MV-4-11 (cell line): ENCODE data around the gene MAST4.

Experiments
- DNase-seq: peaks from one replicate; lab custom pipeline; 2025; lab: John Stamatoyannopoulos, UW

Gene MAST4

DNA sequence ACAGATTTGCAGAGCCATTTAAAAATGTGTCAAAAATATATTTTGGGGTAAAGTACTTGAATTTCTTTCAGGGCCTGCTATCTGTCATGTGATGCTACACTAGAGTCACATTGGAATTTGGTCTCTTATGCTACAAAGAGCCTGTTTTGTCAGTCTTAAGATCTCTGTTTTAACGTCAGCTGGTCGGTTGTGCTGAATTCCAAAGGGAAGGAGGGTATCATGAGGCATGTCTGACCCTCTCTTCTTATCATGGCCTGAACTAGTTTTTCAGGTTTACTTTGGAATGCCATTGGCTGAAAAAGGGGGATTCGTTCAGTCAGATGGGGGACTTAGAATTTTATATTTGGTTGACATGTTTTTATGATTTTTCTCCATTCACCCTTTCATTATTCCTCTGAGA lies 309.8 kb downstream of the MAST4 start:
- DNase-seq, result no peak

DNA sequence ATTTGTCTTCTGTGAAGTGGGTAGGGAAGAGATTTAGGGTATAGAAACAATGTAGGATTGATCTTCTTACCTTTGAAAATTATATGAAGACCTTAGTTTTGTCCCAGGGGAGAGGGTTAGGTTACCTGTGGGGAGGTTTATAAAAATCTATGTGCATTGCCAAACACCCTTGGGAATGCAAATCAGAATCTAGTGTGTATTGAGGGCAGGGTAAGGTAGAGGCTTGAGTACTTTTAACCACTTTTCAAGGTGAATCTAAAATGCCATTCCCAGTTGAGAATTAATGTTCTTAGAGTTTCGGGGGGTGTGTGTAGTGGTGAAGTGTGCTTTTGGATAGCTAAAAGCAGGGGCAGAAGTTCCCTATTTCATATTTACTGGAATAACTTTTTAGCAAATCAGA lies 312.0 kb downstream of the MAST4 start:
- no peak for DNase-seq

DNA sequence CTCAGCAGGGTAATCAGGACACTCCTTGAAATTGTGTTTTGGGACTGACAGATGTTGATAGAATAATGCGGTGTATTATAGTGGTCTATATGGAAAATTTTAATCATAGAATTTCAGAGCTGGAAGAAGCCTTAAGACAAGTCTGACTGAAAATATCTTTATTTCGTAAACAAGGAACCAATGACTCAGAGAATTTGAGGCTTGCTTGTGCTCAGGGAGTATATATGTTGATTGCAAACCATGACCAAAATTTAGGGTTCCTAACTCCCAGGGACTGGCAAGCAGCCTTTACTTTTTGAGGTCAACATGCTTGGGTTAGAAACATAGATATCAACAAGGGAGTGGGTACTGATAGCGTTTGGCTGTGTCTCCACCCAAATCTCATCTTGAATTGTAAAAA lies 313.2 kb downstream of the MAST4 start:
- DNase-seq, result no peak

DNA sequence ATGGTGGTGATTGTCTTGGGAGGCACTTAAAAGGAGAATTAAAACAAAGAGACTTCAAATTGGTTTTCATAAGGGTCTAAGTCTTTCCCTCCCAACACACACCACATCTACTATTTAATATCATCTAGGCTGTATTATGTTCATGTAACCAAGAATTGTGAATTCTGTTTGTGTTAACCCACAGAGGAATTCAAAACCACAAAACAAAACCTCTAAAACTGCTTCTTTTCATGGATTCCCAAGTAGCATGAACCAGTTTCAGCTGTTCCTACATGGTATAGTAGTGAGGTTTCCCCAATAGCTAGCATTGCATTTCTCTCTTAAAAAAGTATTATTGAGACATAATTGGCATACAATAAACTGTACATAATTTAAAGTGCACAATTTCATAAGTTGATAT lies 316.6 kb downstream of the MAST4 start:
- DNase-seq, result peak; percentile 6

DNA sequence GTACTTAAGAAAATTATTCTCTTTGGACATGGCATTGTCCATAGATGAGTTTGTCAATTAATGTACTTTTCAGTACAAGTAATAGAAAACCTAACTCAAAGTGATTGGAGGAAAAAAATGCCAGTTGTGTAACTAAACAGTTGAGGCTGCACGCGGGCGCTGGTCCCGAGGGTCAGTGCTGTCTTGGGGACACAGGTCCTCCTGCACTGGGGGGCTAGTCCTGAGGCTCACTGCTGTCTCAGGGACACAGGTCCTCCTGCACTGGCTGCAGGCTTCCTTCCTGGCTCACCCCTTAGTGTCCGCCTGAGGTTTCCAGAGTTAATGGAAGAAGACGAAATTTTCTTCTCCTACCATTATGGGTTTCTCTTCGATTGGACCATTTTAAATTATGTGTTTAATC lies 319.3 kb downstream of the MAST4 start:
- DNase-seq, result no peak

DNA sequence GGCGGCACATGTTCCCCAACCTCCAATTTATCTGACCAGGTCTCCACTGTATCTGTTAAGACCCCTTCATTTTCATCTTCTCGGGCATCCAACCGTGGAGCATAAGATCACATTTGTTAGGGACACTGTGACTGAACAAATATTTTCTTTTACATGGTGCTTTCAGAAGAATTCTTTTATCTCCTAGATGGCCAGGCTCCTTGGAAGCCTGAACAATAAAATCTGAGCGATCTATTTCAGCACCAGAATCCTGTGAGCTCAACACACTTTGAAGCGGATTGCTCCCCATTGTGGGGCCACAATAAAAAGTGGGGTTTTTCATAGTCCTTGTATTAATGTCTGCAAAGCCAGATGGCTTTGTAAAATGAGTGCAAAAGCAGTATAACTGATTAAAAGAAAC lies 326.7 kb downstream of the MAST4 start:
- no peak for DNase-seq

DNA sequence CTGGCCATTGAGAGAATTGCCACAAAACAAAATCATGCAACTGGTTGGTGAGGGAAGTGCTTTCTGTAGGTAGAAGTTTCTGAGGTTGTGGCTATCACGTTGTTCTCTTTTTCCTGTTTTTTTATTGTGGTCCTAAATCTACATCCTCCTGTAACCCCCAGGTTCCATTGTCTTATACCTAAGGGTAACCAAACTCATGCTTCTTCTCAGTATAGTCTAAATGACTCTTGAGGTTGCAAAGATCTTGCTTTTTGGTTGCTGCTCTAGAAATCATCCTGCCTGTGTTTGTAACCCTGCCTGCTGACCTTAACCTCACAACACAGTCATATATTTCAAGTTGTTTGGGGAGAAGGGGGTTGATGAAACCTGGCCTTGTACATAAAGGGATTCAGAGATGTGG lies 327.3 kb downstream of the MAST4 start:
- no peak for DNase-seq

DNA sequence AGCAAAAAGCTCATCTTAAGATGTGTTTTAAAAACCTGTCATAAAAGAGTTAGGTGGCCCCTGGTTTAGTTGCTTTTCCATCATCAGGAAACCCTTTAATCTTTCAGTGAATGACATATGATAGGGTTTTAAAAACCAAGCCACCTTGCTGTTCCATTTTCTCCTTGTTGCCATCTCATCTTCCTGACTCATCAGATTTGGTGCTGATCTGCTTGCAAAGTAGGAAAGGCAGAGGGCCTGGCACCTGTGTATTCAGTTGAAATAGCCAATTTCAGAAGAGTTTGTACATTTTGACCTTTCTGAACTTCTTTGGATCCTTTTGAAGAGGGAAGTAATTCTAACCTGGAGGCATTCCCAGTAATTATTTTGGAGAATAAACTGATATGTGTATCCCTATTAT lies 327.7 kb downstream of the MAST4 start:
- no peak for DNase-seq

DNA sequence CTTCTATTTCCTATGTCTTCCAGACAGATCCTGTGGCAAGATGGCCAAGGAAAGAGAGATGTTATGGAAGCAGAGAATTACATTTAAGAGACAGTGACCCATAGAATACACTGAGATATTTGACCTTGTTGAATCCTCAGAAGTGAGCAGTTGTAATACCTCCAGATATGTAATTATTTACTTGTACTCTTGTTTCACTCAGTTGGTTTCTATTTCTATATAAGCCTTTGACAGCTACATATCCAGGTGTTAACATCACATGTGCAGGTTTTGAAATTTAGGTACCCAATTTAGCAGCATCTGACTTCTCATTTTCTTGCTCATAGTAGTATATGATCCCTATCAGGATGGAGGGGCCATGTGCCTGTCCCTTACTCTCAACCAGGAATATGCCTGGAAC lies 330.9 kb downstream of the MAST4 start:
- DNase-seq, result no peak

DNA sequence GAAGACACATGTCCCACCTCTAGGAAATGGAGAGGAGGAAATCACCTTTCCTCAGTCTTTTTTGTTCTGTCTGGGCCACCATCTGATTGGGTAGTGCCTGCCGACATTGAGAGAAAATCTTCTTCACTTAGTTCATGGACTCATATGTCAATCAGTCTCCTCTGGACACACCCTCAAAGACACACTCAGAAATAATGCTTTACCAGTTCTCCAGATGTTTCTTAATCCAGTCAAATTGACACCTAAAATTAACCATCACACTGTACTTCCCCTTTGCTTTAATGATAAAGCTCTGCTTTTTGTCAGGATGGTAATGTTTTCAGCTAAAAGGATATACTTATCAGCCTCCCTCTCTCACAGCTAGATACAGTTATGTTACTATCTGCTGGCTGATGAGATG lies 333.1 kb downstream of the MAST4 start:
- no peak for DNase-seq

DNA sequence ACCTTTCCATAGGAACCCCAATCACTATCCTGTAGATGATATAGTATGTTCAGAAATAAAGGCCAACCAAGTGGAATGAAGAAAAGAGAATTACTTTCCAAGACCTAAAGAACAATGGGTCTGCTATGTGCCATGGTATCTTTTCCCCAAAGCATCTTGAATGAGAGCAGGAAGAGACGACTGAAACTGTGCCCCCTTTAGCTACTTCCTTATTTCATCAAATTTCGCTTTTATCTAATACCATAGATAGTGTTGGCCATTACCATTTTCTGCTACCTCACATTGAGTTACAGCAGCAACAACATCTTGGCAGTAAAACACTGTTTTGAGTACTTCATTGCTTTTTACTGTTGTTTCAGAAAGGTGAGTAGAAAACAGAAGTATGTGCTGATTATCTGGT lies 333.8 kb downstream of the MAST4 start:
- peak; percentile 10 for DNase-seq

DNA sequence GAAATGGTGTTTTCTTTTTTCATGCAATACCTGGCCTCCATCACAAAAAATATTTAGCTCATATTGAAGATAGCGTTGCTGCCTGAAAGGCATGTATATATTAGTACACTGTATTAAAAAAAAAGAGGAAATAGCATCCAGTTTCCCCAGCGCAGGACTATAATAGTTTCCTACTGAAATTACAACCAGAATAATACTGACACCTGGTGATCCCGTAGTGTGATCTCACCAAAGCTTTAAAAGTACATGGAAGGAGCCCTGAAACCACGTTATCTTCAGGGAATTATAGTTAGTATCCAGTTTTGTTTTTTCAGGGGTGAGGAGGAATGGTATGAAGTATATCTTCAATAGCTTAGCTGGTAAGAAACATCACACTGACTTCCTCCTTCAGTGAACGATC lies 335.5 kb downstream of the MAST4 start:
- DNase-seq, result peak; percentile 10

DNA sequence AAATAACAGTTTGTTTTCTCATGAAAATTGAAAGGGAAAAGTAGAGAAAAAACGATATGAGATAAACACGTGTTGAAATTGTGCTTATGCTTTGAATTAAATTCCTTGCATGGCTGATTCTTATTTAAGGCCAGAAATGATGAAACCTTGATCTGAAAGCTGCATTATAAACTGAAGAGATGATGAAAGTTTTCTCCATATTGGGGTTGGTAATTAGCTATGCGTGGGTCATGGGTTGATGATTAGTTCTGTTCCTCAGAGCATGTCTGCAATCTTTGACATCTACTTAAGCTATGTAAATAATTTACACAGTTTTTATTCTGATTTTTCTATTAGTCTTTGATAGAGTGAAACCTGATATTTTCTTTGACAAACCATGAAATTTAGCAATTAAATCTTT lies 336.3 kb downstream of the MAST4 start:
- DNase-seq, result no peak

DNA sequence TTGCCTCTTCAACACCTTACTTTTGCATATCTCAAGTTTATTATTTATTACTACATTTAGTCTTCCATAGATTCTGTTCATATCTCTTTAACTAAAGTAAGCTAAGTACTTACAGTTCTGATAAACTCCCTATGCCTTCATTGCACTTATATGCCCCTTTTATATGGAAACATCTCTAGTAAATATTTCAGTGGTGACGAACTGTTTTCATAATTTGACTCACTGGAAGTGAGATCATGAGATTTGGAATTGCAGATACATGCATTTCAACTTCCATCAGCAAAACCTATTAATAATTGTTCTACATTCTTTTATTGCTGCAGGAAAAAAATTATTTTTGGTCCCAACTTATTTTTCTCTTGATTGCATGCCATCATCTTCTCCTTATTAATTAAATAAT lies 336.9 kb downstream of the MAST4 start:
- DNase-seq, result no peak

DNA sequence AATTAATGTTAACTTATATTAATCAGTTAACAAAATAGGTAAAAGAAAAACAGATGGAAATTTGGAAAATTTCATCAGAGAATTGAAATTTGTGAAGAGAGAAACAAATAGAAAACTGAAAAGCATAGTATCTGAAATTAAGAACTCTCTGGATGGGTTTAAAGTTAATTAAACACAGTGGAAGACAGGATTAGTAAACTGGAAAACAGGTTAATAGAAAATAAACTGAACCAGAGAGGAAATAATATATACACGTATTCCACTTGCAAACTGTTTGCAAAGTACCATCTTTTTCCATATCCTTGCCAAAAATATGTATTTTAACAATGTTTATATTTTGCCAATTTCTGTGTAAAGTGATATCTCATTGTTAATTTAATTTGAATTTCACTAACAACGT lies 342.9 kb downstream of the MAST4 start:
- DNase-seq, result no peak

DNA sequence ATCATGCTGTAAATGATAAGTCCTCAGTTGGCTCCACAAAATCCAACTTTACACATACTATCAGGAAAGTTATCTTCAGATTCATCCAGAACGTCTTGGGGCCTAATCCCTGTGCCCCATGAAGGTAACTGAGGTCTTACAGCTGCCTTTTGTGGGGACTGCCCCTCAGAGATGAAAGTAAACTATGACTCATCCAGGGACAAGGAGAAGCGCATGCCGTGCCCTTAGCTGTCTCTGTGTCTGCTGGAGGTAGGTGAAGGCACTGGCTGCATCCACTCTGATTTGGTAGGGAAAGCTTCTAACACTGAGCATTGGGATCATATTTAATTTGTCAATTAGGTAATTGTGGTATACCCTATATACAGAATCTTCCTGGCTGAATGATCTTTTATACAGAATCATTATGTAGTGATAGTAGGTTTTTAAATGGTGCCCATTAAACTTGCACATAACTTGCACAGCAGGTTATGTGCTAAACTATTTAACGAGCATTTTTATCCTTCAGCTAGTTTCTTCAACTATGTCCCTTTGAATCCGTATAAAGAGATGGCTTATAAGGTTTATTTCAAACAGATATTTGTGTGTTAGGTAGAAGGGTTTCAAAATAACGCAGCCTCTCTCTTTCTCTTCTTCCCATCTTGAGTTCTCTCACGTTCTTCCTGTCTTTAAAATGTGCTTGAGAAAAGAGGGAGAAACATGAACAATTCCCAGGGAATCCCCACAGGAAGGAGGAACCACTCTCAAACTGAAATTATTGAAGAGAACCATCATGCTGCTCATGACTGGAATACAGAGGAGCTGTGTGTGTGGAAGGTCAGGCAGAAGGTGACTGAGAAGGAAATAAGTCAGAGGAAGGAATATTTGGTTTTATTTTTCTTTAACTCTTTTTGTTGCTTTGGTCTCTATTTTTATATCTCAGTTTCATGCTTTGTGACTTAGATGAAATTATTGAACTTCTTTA lies 349.5 kb downstream of the MAST4 start:
- DNase-seq, result no peak

DNA sequence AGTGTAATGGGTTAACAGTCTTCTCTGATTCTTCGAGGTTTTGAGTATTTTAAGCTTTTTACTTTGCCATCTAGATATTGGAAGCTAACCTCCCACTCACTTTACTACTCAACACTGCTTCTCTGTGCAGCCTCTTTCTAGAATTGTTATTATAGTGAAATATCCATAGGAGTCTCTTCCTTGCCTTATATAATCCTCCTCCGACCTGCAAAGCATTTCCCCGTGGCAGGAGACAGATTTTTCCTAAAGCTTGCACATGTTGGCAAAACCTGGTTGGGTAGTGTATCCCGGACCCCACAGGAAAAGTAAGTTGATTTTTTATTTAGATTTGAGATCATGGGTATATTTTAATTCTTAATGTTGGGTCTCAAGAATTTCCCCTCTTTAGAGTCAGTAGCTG lies 351.3 kb downstream of the MAST4 start:
- DNase-seq, result no peak

DNA sequence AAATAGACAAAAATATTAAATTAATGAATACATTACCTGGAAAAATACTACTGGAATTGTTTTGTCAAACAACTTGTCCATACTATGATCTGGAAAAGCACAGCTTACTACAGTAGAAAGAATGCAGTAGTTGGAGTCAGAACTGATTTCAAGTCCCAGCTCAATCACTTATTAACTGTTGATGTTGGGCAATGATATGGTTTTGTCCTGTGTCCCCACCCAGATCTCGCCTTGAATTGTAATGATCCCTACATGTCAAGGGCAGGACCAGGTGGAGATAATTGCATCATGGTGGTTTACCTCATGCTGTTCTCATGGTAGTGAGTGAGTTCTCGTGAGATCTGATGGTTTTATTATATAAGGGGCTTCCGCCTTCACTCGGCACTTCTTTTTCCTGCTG lies 352.9 kb downstream of the MAST4 start:
- DNase-seq, result no peak

DNA sequence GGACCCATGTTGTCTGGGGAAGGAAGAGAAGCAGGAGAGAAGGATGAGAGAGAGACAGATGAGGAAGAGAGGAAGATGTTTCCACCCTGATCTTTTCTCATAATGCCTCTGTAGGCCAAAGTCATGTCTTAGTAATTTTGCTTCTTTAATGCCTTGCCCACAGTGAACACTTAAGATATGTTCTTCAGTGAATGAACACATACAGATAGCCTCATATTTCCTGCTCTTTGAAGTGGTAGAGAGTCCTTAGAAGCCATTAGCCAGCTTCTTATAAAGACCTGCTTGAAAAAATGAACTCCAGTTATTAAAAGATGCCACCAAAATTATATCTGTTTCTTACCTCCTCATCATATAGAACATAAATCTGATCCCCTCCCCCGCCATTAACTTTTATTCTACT lies 356.0 kb downstream of the MAST4 start:
- no peak for DNase-seq

DNA sequence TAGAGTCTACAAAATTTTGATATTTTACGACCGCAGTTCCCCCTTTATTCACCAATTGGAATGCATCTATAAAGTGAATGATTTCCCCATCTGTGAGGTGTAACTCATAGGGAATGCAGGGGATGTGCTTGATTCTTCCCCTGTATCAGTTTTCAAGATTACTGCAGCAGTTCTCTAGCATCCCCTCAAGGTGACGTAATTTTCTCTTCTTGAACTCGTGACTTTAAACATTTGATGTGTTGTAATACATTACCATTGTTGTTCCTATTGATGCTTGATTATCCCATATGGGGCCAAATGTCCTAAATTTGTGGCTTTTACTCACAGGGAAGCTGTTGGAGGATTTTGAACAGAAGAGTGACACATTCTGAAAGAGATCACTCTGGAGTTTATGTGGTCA lies 360.2 kb downstream of the MAST4 start:
- no peak for DNase-seq

DNA sequence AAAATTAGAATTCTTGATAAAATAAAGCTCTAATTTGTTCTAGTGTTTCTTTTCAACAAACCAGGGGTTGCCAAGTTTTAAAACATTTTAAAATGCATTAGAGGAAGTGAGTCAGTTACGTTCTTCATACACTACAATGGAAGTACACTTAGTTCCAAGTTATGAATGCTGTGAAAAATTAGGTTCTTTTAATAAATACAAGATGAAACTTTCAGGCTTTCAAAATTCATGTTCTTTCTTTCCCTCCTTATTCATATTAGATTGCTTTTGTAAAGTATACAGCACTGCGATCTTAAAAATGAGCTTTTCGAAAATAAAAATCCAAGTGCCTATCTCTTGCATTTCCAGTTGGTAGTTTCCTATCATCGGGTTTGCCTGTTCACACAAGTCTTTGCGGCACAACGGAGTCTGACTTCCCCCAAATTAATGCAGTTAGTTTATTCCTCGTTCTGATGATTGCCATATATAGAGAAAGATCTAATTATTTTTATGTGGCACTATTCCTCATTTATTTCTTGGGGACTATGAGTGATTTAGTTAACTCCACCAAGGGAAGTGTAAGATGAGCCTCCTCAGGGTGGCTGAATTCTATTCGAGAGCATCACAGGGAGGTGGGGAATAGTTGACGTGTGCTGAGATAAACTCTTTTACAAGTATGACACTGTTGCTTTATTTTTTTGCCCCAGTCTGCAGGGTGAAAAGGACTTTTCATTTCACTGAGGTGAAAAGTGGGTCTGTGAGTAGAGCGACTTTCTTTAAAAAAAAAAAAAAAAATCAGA lies 362.2 kb downstream of the MAST4 start:
- no peak for DNase-seq

DNA sequence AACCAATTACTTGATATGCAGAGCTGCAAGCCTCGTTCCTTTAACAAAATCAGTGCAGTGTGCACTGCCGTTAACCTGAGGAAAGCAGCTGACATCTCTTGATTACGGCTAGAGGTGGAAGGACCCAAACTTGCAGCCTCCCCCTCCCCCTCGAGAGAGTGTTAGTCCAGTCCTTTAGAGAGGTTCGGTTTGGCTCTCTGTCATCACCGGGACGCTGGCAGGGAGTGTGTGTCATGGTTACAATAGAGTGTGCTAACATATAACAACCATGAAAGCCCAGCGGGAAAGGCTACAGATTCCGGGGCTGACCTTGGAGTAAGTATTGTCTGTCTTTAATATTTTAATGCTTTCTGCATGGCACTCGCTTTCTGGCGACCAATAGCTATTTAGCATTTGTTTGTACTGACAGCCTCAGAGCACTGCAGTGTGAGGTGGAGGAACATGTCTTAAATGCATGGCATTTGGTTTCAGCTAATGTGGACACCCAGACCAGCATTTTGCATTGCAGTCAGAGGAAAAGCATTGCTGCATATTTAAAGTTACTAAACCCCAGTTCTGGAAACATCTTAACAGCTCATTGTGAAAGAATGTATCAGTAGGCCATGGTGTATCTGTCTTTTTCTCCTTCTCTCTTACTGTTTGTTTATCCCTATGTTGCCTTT lies 362.9 kb downstream of the MAST4 start:
- DNase-seq, result no peak

DNA sequence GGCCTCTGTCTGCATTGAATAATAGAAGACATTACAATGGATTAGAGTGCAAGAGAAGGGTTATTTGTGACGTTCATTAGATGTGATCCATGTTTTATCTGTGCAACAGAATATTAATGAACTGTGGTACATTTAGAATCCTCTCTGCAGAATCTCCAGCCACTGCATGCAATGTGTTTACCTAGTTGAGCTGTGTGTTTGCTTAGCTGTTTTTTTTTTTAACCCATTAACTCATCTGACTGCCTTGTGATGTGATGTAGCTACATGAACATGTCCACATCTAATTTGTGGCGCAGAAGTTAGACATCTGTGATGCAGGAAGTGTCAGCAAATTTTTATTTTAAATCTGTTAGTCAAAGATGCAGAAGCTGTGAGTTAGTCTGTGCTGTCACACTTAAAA lies 363.5 kb downstream of the MAST4 start:
- DNase-seq, result no peak
